GM20000 (cell line): Measurements from ENCODE around the gene TMEM131L.
"Not testable (repeated sequence)": the region's sequence is repeated elsewhere in the genome, so short reads cannot be mapped to it uniquely, and the experiment has no call there.

Source experiments
- DNase-seq: peaks from one replicate; pipeline ENCODE4 v3.0.0; 2012; ENCODE audit warnings: low spot score
- TF ChIP-seq, protein P1 (sequence below): IDR thresholded peaks from 2 replicates; pipeline ENCODE4 v1.5.1; 2012; ENCODE audit warnings: mild to moderate bottlenecking, control low read depth; ENCODE audit errors: extremely low read depth, missing control alignments

TMEM131L gene

DNA sequence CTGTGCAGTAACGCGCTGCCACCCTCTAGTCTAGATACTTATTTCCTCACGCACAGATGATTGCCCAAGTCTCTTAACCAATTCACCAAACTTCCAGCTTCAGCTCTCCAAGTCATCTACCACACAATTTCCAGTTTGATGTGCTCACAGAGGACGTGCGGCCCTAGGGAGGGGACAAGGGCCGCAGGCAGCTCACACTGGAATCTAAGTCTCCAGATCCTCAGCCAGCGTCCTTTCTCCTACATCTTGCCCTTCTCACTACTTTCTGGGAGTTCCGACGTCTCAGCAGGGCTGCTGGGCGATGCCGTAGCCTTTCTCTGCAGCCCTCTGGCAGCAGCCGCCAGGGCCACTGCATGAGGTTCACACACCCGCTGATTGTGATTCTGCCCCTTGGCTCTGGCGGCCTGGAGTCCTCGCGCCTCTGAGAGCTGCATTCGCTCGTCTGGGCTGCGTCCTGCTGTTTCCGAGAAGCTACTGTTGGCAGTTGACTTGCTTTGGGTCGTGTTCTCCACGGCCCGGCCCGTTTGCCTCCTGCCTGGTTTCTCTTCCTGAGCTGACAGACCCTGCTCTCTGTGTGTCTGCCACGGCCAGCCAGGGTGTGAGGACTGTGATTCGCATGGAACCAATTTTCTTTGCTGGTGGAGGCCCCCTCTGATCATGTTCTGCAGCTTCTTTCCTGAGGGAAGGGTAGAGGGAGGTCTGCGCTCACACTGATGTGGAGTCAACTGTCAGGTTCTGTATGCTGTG, 14.1 kb upstream of the TMEM131L start:
- TF ChIP-seq, protein P1, sequence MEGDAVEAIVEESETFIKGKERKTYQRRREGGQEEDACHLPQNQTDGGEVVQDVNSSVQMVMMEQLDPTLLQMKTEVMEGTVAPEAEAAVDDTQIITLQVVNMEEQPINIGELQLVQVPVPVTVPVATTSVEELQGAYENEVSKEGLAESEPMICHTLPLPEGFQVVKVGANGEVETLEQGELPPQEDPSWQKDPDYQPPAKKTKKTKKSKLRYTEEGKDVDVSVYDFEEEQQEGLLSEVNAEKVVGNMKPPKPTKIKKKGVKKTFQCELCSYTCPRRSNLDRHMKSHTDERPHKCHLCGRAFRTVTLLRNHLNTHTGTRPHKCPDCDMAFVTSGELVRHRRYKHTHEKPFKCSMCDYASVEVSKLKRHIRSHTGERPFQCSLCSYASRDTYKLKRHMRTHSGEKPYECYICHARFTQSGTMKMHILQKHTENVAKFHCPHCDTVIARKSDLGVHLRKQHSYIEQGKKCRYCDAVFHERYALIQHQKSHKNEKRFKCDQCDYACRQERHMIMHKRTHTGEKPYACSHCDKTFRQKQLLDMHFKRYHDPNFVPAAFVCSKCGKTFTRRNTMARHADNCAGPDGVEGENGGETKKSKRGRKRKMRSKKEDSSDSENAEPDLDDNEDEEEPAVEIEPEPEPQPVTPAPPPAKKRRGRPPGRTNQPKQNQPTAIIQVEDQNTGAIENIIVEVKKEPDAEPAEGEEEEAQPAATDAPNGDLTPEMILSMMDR = no peak
- no peak for DNase-seq

DNA sequence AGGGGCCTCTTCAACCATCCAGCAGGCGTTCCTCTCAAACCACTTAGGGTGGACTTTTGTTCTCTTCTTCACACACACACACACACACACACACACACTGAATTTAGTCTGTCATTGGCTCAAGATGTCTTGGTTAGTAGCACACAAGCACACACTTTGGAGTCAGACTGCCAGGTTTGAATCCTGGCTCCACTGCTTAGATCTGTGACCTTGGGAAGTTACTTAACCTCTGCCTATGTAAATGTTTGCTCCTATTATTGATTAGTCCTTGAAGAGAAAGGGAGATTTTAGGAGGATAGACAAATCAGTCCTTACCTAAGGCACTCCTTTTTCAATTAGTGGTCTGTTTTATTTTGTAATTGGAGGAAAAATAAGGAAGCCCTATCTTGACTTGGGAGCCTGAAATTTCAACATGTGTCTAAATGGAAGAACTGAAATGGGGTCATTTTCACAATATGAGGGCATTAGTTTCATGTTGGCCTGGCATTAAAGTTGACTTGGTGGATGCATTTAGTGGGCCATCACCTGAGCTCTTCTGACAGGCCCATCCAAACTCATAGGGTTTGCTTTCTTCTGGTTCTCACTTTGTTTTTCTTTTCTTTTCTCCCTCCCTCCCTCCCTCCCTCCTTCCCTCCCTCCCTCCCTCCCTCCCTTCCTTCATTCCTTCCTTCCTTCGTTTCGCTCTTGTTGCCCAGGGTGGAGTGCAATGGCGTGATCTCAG, 13.3 kb upstream of the TMEM131L start:
- TF ChIP-seq, protein P1 = no peak
- DNase-seq = no peak

DNA sequence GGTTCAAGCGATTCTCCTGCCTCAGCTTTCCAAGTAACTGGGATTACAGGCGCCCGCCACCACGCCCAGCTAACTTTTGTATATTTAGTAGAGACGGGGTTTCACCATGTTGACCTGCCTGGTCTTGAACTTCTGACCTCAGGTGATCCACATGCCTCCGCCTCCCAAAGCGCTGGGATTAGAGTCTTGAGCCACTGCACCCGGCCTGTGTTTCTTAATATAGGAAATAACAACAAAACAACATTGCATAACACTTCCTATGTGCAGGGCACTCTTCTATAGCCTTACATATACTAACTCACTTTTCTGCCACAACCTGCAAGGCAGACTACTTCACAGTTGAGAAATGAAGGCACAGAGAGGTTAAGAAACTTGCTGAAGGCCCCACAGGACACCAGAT, 12.8 kb upstream of the TMEM131L start:
- TF ChIP-seq, protein P1 = no peak
- no peak for DNase-seq

DNA sequence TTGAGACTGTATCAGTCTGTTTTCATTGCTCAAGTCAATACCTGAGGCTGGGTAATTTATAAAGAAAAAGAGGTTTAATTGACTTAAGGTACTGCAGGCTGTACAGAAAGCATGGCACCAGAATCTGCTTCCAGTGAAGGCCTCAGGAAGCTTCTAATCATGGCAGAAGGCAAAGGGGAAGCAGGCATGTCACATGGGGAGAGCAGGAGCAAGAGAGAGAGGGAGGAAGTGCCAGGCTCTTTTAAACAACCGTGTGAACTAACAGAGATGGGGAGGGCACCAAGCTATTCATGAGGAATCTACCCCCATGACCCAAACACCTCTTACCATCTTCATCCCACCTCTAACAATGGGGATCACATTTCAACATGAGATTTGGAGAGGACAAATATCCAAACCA, 7.2 kb upstream of the TMEM131L start:
- no peak for DNase-seq
- TF ChIP-seq, protein P1 = no peak

DNA sequence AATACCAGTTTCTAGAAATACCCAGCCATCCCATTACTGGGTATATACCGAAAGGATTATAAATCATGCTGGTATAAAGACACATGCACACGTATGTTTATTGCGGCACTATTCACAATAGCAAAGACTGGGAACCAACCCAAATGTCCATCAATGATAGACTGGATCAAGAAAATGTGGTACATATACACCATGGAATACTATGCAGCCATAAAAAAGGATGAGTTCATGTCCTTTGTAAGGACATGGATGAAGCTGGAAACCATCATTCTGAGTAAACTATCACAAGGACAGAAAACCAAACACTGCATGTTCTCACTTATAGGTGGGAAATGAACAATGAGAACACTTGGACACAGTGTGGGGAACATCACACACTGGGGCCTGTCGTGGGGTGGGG, 4.6 kb upstream of the TMEM131L start:
- DNase-seq = not testable (repeated sequence)

DNA sequence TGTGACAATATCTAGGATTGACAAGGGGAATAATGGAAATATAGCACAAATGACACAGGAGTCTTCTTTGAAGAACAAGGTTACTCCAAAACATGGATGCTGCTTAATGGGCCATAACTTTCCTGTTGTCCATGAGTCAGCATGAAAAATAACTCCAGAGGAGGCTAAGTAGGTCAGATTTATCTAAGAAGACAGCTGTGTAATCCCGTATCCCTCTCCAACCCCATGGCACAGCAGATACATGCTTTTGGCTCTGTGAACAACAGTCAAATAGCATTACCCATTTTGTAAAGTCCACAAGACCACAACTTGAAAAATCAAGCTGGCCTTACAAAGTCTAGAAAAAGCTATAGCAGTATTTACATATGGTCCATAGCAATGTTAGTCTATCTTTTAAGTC, 2.1 kb upstream of the TMEM131L start:
- DNase-seq = no peak

DNA sequence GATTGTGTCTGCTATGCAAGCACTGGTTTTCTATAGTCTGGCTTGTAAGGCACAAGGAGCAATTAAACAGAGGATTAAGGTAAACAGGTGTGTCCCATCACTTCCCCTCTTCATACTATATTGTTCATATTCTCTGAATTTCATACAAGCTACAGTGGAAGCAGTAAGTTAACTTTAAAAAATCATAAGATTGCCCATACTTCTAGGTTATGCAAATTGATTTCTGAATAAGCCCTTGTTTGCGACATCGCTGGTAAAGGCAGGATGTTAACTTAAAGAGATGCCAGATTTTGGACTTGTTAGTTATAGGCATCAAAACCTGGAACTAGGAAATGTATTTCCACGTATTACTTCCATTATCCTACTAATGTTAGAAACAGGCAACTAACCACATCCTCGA, 1.0 kb upstream of the TMEM131L start:
- DNase-seq = no peak
- TF ChIP-seq, protein P1 = no peak

More for the DNA sequence above, 2.1 kb upstream of the TMEM131L start:
- TF ChIP-seq, protein P1 = no peak
